Medulla oblongata (tissue), 1 donor: Measurements from ENCODE around the gene MARCHF6.
A peak's percentile ranks its signal among the peaks of the same experiment; 100 is the strongest.
"Not testable (repeated sequence)": the region's sequence is repeated elsewhere in the genome, so short reads cannot be mapped to it uniquely, and the experiment has no call there.

Experiments
- DNase-seq: peaks from one replicate; pipeline ENCODE4 v3.0.0-alpha.2; 2015; ENCODE audit errors: extremely low spot score

Gene MARCHF6

GRCh38 chr5:10381803-10382202 is 28.3 kb downstream of the MARCHF6 start:
- no peak for DNase-seq

GRCh38 chr5:10384483-10384882 is 31.0 kb downstream of the MARCHF6 start:
- DNase-seq = no peak

- DNase-seq = no peak
Observed at GRCh38 chr5:10387690-10388089, 34.2 kb downstream of the MARCHF6 start.

GRCh38 chr5:10391130-10391529 is 37.6 kb downstream of the MARCHF6 start:
- no peak for DNase-seq

- DNase-seq = not testable (repeated sequence)
Observed at GRCh38 chr5:10392567-10393328, 39.3 kb downstream of the MARCHF6 start.

- no peak for DNase-seq
Observed at GRCh38 chr5:10393491-10393890, 40.0 kb downstream of the MARCHF6 start.

- DNase-seq = no peak
Observed at GRCh38 chr5:10396552-10396951, 43.1 kb downstream of the MARCHF6 start.

- DNase-seq = no peak
Observed at GRCh38 chr5:10399839-10400238, 46.3 kb downstream of the MARCHF6 start.

GRCh38 chr5:10400411-10400810 is 46.9 kb downstream of the MARCHF6 start:
- peak; percentile 64 for DNase-seq

GRCh38 chr5:10400831-10401230 is 47.3 kb downstream of the MARCHF6 start:
- no peak for DNase-seq

- DNase-seq = no peak
Observed at GRCh38 chr5:10401498-10401897, 48.0 kb downstream of the MARCHF6 start.
